Pons (tissue), 1 donor: ENCODE measurements around the gene ASCC1.

Experiments used
- DNase-seq: peaks from one replicate; pipeline ENCODE4 v3.0.0-alpha.2; 2016; ENCODE audit warnings: low spot score

Gene ASCC1

DNA sequence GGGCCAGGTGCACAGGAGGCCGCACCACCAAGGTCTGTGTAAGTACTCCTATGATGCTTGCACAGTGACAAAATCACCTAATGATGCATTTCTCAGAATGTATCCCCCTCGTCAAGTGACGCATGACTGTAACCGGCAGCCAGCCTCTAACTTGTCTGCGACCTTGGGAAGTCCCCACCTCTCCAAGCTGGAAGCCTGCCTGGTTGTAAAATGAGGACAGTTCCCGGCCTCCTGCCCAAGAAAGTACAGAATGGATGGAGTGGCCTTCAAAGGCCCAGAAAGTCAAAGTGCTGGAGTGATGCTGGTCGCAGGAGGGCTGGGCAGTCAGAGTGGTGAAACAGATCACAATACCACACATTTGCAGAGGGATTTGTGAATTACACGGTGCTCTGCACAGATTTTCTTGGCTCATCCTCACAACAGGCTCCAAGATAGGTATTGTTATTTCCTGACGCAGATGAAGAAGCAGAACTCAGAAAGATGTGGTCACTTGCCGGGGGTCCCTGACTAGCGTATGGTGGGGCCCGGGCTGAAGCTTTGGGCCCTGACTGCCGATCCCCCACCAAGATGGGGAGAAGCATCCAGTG, 150.5 kb downstream of the ASCC1 start:
- no peak for DNase-seq

DNA sequence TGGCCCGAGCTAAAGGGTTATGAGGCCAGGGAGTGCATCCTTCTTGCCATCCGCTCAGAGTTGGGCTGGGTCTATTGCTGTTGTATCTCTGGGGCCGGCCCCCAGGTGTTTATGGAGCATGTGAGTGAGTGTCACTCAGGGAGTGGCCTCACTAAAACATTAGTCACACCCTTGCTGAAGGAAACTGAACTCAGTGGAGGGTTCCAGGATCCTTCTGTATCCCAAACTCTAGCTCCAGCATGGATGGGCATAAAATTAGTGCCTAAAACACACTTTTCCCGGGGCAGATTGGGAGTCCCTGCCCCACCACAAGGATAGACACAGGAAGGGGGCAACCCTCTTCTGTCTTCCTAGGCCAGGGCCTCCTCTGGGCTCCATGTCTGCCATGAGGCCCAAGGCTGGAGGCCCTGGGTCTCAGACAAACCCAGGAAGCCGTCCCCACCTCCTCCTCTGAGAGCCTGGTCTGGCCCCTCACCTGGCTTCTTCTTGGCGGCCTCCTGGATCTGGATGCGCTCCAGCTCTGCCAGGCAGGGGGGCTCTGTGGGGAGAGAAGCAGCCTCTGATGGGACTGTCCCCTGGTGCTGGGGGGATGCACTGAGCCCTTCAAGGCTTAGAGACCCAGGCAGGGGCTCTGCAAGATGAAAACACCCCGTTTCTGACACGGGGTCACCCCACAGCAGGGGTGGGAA, 152.2 kb downstream of the ASCC1 start:
- no peak for DNase-seq

DNA sequence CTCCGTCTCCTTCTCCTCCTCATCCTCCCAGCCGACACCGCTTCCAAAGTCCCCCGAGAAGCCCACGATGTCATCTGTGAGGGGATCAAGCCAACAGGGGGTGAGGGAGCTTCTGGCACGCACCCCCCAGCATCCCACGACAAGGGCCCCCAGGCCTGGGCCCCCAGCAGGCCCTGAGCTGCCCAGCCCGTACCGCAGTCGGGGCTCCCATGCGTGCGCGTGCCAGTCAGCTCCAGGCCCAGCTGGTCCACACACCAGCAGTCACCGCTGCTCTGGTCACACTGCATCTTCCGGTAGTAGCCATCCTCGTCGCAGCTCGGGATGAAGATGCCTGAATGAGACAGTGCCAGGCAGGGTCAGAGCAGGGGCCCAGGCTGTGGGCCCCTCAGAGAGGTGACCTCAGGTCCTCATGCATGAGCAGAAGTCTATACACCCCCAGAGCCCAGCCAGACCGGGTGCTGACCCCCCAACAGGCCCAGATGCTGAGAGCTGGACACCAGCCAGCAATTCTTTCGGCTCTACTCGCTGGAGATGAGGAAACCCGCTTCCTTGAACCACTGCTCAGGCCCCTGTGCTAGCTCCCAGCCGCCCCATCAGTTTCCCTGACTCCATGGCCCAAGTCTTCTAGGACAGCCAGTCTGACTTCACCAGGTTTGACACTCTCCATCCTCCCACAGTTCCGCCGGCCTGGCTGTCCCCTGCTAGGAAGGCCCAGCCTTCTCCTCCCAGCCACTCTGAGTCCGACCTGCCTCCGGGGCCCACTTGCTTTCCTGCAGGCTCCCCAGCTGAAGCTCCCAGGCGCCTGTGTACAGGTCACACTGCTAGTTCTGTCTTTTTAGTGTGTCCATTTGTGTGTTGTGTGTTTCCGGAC, 153.0 kb downstream of the ASCC1 start:
- no peak for DNase-seq

DNA sequence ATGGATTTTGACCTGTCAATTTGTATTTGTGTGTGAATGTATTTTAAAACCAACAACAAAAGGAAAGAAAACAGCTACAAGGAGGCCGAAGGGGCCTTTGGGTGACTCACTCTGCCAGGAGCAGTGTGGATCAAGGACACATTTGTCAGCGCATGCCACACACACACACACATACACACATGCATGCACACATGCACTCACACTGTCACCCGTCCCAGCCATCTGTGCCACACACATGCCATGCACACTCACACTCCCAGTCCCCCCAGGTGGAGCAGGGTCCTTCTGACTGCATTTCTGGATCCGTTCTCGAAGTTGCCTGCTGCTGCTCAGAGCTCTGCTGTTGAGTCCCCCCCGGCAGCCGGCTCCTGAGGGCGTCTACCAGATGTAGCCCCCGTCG, 153.7 kb downstream of the ASCC1 start:
- DNase-seq: no peak

DNA sequence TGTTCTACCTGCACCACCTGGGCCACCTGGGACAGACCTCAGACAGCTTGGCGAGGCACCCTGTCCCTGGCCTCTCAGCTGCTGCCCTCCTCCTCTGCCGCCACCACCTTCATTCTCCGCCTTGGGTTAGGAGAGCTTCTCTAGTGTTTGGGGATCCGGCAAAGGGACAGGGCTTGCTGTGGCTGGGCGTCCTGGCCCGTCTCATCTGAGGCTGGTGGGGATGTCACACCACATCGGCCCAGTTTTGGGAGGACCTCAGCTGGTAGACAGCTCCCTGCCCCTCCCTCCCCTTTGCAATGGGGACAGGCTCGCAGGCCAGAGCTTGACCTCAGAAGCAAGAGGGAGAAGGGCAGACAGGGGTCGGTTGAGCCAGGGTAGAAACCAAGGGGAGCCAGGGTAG, 154.1 kb downstream of the ASCC1 start:
- DNase-seq: no peak

DNA sequence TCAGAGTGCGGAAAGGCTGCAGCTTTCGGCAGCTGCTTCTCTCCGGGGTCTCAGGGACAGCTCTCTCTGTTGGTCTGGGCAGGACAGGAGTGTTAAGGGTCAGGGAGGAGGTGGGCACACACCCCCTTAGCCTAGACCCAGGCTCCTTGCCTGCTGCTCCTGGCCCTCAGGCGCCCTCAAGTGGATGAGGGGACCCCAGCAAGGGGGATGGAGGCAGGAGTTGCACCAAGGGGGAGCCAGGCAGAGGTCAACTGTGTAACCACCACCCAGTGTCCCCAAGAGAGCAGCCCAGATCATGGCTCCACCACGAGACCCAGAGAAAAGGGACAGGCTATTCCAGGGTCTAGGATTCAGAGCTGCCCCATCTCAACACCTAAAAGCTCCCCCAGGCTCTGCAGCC, 154.6 kb downstream of the ASCC1 start:
- DNase-seq: no peak

DNA sequence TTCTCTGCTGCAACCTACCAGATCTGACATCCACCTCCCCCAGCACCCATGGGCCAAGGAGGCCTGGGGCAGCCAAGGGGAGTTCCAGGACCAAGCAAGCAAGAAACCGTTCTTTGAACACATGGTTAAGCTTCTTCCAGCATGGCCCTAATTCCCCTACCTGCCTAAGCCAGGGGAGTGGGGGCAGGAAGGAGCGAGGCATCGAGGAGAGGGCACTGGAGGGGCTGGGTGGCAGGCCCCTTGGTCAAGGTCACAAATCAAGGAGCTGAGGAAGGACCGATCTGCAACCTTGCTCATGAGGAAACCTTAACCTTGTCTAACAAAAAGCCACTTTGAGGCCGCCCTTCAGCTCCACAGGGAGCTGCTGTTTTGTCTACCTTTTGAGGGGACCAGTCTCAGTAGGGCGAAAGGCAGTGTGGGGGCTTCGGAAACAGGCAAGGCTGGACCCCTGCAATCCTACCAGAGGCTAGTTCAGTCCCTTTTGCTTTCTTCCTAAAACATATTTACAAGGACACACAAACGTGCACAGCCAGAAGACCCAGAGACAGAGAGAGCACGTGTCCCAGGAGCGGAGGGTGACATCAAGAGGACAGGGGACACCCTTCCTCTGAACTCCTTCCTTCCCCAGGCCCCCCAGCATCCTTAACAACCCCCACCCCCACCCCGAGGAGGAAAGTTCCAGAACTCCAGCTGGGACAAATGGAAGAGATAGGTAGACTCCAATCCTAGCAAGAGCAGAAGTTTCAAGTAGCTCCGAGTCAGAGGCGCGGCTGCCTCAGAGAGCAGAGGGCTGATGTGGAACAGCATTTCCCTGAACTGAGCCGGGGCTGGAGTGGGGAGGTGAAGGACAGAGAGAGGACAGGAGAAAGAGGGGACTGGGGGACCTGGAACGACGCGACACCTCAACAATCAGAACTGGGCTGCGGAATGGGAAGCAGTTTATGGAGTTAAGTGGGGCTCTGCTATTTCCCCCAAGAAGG, 155.9 kb downstream of the ASCC1 start:
- DNase-seq: no peak

DNA sequence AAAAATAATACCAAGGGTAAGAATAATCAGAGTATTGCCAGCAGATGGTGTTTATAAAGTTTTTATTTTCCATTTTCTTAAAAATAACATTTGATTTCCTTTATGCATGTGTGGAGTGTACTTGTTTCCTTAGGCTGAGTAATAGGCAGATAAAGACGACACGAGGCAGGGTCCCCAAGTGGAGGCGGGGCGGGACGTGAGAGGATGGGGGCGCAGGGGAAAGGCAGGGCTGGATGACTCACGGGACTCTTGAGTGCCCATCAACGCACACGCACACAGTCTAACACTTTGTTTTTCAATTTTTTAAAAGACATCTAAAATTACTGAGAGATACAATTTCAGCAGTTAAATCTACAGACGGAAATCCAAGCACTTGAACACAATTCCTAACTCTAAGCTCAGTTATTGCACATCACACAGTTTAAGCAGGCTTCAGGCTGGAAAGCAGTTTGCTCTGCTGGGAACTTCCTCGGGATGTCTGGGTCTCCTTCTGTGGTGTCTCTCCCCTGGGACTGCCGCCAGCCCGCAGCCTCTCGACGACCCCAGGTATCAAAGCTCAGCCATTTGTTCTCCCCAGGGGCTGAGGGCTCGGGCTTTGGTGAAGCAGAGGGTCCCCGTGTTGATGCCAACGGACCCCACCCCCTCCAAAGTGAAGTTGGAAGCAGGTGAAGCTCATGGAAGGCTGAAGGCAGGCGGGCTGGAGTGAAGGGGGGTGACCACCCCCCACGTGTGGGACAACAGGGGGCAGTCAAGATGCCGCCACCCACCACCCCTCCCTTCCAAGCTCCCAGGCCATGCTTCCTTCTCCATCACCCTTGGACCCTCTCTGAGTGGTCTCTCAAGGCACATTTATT, 156.9 kb downstream of the ASCC1 start:
- no peak for DNase-seq

DNA sequence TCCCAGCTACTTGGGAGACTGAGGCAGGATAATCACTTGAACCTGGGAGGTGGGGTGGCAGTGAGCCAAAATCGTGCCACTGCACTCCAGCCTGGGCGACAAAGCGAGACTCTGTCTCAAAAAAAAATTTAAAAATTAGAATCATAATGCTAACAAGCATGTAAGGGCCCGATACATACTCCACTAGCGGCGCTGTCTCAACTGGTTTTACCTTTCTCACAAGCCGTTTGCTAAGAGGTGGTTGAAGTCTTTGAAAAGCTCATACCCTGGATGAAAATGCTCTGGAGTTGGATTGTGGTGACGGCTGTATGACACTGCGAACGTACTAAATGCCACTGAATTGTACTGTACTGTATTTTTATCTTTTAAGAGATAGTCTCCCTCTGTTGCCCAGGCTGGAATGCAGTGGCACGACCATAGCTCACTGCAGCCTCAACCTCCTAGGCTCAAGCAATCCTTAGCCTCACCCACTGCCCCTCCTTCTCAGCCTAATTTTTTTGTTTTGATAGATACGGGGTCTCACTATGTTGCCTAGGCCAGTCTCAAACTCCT, 157.7 kb downstream of the ASCC1 start:
- DNase-seq: no peak

DNA sequence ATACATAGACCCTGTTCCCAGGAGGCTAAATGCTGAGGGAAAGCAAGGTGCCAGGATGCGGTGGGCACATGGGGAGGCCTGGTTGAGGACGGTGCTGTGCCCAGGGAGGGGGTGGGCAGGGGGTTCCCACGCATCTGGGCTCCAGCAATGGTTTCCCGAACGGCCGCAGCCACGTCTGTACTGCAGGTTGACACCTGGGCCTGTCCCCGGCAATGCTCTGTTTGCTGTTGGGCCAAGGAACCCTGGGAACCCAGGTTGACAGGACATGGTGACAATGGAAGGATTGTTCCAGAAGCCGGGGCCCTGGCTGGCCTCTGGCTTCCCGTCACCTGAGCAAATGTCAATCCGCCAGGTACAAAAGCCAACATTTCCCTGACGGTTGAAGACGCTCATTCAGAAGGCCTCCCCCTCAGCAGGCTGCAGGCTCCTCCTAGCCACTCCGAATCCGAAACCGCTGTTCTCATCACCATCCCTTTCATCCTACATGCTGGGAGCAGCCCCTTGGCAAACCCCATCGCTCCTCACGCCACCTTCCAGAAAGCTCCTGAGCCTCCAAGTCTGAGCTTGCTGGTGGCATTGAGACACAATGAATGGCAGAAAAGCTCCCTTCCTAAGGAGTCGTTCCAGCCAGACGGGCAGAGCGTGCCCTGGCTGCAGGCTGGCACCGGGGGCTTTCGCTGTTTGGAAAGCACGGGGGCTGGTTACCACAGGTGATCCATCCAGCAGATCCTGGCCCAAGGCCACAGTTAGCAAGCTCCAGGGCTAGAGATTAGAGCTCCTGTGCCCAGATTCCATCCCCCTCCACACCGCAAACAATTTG, 158.9 kb downstream of the ASCC1 start:
- no peak for DNase-seq

DNA sequence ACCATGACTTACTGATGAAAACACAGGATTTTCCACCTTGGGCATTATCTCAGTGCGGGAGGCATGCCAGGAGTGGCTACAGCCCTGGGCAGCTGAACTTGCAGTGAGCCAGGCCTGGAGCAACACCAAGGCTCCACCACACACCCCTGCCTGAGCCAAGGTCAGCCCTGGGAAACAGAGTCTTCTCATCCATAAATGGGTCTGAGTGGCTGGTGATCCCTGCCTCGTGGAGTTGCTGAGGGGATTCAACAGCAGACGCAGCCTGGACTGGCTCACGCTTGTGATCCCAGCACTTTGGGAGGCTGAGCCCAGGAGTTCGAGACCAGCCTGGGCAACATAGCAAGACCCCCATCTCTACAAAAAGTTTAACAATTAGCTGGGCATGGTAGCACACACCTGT, 160.0 kb downstream of the ASCC1 start:
- DNase-seq: no peak

DNA sequence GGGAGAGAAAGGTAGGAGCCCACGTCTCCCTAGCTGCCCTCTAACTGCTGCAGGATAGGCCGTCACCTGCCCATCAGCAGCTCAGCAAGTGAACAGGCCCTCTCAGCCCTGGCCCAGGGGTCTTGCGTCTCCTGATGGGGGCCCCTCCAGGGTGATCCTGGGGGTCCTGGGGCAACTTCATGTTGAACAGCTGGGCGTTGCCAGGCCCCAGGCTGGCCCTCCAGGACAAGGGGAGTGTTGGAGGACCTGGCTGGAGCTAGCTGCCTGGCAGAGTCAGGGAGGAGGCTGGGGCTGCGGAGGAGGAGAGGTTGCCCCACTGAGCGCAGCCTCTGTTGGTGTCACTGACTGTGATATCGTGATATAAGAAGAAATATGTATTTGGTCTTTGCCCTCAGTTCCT, 162.4 kb downstream of the ASCC1 start:
- no peak for DNase-seq

DNA sequence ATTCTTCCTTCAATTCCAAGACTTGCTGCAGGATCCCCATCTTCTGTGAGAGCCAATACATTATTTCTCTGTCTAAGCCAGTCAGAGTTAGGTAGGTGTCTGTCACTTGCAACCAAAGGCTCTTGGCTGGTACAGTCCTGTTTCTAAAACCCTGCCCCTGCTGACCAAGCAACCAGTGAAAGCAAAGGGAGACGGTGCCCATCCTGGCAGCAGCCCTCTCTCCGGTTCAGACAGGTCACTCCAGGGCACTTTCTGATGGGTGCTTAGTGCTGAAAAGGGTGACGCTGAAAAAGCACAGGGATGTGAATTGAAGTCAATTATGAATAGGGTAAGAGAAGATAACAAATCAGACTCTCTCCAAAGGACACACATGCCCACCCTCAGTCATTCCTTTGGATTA, 165.2 kb downstream of the ASCC1 start:
- DNase-seq: no peak

DNA sequence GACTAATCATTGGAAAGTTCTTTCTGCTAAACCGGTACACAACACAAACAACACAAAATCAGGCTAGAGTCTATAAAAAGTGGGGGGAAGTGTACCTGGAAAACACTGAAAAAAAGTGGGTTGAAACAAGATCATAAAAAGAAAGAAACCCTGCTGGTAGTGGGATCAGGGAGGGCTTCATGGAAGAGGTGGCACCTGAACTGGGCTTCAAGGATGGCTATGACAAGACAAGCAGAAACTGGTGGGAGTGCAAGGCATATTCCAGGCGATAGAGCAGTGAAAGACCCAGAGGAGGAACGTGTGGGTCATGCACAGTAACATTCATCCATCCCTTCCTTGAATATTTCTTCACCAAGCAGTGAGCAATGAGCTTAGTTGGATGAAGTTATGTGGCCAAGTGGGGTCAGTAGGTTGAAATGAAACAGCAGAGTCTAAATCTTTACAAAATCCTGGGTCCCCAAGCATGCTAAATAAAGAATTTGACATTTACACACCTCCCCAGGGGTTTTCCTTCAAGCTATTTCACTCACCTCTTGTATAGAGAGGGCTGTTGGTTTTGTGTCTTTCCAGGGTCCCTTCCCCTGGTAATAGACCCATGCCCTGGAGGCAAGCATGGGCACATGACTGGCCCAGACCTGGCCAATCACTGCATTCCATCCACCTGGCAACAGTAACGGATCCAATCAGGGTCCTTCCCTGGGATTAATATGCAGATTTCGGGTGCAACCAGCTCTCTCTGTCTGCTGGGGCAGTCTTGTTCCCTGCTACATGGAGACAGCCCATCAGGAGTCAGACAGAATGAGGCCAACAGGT, 165.9 kb downstream of the ASCC1 start:
- DNase-seq: no peak

DNA sequence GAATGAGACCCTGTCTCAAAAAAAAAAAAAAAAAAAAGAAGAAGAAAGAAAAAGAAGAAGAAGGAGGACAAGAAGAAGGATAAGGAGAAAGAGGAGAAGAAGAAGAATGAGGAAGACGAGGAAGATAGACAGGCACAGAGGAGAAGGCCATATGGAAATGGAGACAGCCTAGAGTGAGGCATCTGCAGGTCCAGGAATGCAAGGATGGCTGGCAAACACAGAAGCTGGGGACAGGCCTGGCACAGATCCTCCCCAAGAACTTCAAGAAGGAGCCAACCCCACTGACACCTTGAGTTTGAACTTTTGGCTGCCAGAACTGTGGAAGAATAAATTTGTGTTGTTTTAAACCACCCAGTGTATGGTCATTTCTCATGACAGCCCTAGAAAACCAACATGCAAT, 166.6 kb downstream of the ASCC1 start:
- no peak for DNase-seq

DNA sequence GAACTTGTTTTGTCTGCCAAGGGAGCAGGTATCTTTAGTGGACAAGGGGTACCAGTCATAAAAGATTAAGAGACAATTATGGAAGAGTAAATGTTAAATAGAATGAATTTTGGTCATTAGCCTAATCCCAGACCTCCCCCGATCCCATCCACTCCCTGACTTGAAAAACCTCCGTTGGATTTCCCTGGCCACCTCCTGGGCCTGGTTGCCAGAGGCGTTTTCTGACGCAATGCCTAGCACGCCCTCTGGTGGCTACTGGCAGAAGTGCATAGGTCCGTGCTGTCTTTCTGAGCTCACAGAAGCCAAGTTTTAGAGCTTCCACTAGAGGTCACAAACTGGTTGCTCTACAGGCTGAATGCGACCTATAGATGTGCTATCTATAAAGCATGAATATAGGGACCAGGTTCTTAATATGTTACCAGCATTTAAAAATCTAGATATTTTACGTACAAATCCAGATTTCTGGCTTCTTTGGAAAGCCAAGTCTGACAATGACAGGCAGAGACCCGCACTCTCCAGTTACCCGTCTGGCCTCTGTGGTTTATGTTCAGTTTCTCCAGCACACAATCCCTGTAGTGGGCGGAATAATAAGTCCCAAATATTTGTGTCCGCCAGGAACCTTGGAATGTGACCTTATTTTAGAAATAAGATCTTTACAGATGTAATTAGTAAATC, 167.5 kb downstream of the ASCC1 start:
- peak; percentile 98 for DNase-seq
